ENCODE measurements around the gene RNF224.

GRCh38 chr9:137190315-137190856 lies 36.9 kb upstream of the RNF224 start:
- TF ChIP-seq, protein P1, sequence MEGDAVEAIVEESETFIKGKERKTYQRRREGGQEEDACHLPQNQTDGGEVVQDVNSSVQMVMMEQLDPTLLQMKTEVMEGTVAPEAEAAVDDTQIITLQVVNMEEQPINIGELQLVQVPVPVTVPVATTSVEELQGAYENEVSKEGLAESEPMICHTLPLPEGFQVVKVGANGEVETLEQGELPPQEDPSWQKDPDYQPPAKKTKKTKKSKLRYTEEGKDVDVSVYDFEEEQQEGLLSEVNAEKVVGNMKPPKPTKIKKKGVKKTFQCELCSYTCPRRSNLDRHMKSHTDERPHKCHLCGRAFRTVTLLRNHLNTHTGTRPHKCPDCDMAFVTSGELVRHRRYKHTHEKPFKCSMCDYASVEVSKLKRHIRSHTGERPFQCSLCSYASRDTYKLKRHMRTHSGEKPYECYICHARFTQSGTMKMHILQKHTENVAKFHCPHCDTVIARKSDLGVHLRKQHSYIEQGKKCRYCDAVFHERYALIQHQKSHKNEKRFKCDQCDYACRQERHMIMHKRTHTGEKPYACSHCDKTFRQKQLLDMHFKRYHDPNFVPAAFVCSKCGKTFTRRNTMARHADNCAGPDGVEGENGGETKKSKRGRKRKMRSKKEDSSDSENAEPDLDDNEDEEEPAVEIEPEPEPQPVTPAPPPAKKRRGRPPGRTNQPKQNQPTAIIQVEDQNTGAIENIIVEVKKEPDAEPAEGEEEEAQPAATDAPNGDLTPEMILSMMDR (IDR thresholded peaks at IDR 0.05; ENCODE audit: insufficient read depth, low read length, poor library complexity, severe bottlenecking) = no peak
- no peak for TF ChIP-seq EZH2phosphoT487 (conservative IDR thresholded peaks at IDR 0.05; ENCODE audit: low read length)

Measured in SU-DHL-6 (cell line).